PC-9 (cell line): Measurements from ENCODE around the gene LRRC14B.

ENCODE experiments used
- EZH2 ChIP-seq: fragments of 200-600 bp; sonication (generic); IDR thresholded peaks from 2 replicates; pipeline ENCODE4 v1.8.0; 2017; ENCODE audit warnings: antibody characterized with exemption, low read depth
- TF ChIP-seq, protein P1 (sequence below): fragments of 200-600 bp; sonication (generic); conservative IDR thresholded peaks from 2 replicates; pipeline ENCODE4 v1.6.1; 2017; ENCODE audit warnings: mixed run types, antibody characterized with exemption, mild to moderate bottlenecking, moderate library complexity

DNA sequence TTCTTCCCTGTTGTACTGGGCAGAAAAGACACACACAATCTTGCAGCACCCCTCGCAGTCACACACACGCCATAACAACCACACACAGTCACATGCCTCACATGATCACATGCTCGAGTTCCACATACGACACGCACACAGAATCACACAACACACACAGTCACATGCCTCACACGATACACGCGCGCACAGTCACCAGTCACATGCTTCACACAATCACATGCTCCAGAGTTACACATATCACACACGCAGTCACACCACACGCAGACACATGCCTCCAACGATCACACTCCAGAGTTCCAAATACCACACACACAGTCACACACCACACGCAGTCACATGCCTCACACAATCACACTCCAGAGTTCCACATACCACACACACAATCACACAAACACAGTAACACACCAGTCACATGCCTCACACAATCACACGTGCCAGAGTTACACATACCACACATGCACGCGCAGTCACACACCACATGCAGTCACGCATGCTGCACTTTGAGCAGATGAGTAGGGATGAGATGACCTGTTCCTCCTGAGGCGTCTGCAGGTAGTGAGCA, 49.0 kb upstream of the LRRC14B start:
- TF ChIP-seq, protein P1, sequence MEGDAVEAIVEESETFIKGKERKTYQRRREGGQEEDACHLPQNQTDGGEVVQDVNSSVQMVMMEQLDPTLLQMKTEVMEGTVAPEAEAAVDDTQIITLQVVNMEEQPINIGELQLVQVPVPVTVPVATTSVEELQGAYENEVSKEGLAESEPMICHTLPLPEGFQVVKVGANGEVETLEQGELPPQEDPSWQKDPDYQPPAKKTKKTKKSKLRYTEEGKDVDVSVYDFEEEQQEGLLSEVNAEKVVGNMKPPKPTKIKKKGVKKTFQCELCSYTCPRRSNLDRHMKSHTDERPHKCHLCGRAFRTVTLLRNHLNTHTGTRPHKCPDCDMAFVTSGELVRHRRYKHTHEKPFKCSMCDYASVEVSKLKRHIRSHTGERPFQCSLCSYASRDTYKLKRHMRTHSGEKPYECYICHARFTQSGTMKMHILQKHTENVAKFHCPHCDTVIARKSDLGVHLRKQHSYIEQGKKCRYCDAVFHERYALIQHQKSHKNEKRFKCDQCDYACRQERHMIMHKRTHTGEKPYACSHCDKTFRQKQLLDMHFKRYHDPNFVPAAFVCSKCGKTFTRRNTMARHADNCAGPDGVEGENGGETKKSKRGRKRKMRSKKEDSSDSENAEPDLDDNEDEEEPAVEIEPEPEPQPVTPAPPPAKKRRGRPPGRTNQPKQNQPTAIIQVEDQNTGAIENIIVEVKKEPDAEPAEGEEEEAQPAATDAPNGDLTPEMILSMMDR, result no peak
- no peak for TF ChIP-seq EZH2
